ENCODE measurements around the gene FAM151A.

Gene FAM151A

DNA sequence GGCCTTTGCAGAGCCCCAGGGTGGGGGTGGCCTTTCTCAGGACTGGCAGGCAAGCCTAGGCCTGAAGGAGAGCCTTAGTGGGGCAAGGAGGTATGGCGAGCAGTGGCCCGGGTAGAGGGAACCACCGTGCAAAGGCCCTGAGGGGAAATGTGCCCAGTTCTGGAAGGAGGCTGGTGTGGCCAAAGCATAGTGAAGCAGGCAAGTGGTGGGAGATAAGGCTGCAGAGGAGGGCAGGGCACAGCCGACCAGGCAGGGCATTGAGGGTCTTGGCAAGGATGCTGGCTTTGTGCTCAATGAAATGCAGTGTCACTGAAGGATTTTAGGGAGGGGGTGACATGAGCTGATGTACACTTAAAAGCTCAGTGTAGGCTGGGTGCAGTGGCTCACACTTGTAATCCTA, 41.0 kb upstream of the FAM151A start:
- no peak overlapping the region for H3K4me3 ChIP-seq (ENCODE audit: low read depth, low read length)
- TF ChIP-seq, protein P1, sequence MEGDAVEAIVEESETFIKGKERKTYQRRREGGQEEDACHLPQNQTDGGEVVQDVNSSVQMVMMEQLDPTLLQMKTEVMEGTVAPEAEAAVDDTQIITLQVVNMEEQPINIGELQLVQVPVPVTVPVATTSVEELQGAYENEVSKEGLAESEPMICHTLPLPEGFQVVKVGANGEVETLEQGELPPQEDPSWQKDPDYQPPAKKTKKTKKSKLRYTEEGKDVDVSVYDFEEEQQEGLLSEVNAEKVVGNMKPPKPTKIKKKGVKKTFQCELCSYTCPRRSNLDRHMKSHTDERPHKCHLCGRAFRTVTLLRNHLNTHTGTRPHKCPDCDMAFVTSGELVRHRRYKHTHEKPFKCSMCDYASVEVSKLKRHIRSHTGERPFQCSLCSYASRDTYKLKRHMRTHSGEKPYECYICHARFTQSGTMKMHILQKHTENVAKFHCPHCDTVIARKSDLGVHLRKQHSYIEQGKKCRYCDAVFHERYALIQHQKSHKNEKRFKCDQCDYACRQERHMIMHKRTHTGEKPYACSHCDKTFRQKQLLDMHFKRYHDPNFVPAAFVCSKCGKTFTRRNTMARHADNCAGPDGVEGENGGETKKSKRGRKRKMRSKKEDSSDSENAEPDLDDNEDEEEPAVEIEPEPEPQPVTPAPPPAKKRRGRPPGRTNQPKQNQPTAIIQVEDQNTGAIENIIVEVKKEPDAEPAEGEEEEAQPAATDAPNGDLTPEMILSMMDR (IDR thresholded peaks at IDR 0.05; ENCODE audit: low read depth, low read length, missing control alignments): no peak
- DNase-seq (ENCODE audit: low read depth): no peak

GRCh38 chr1:54663725-54664124, 40.4 kb upstream of the FAM151A start:
- TF ChIP-seq, protein P1 (IDR thresholded peaks at IDR 0.05; ENCODE audit: low read depth, low read length, missing control alignments): no peak

DNA sequence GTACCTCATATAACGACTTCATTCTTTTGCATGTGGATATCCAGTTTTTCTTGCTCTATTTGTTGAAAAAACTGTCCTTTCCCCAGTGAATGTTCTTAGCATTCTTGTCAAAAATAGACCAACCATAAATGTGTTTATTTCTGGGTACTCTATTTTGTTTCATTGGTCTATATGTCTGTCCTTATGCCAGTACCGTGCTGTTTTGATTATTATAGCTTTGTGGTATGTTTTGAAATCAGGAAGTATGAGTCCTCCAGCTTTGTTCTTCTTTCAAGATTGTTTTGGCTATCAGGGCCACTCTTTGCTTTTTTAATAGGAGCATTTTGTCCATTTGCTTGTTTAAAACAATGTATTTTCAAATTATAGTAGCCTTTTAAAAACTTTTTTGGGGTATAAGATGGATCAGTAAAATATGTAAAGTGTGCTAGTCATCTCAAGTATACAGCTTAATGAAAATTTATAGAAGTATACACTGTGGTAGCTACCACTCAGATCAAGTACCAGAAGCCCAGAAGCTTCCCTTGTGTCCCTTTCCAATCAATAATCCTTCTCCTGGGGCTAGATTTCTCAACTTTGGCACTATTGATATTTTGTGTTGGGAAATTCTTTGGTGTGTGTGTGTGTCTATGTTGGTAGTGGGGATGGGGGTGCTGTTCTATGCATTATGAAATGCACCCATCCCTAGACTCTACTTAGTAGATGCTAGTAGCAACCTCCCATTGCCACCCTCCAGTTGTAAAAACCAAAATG, 35.0 kb upstream of the FAM151A start:
- TF ChIP-seq, protein P1 (IDR thresholded peaks at IDR 0.05; ENCODE audit: low read depth, low read length, missing control alignments): no peak
- DNase-seq (ENCODE audit: low read depth): no peak
- no peak overlapping the region for H3K4me3 ChIP-seq (ENCODE audit: low read depth, low read length)

More at GRCh38 chr1:54663725-54664124, 40.4 kb upstream of the FAM151A start:
- DNase-seq (ENCODE audit: low read depth): no peak
- no peak overlapping the region for H3K4me3 ChIP-seq (ENCODE audit: low read depth, low read length)

GRCh38 chr1:54653036-54653435, 29.7 kb upstream of the FAM151A start:
- no peak overlapping the region for H3K4me3 ChIP-seq (ENCODE audit: low read depth, low read length)
- TF ChIP-seq, protein P1 (IDR thresholded peaks at IDR 0.05; ENCODE audit: low read depth, low read length, missing control alignments): no peak
- no peak for DNase-seq (ENCODE audit: low read depth)

DNA sequence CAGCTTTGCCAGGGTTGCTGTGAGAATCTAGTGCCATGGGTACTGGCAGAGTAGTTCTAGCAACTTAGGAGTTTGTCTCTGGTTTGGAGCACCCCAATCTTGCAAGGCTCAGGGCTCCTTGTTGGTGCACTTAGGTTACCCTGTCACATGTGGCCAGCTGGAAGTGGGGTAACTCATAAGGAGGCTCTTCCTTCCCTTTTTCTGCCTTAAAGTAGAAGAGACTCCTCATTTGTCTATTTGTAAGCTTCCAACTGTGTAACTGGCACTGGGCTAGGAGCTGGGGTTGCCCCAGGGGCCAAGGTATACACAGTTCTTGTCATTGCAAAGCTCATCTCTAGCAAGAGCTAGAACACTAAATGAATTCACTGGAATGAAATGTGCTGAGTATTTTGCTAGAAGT, 28.8 kb upstream of the FAM151A start:
- DNase-seq (ENCODE audit: low read depth): no peak
- TF ChIP-seq, protein P1 (IDR thresholded peaks at IDR 0.05; ENCODE audit: low read depth, low read length, missing control alignments): no peak

GRCh38 chr1:54651608-54652007, 28.3 kb upstream of the FAM151A start:
- TF ChIP-seq, protein P1 (IDR thresholded peaks at IDR 0.05; ENCODE audit: low read depth, low read length, missing control alignments): no peak
- DNase-seq (ENCODE audit: low read depth): no peak

More for the DNA sequence above, 28.8 kb upstream of the FAM151A start:
- no peak overlapping the region for H3K4me3 ChIP-seq (ENCODE audit: low read depth, low read length)

DNA sequence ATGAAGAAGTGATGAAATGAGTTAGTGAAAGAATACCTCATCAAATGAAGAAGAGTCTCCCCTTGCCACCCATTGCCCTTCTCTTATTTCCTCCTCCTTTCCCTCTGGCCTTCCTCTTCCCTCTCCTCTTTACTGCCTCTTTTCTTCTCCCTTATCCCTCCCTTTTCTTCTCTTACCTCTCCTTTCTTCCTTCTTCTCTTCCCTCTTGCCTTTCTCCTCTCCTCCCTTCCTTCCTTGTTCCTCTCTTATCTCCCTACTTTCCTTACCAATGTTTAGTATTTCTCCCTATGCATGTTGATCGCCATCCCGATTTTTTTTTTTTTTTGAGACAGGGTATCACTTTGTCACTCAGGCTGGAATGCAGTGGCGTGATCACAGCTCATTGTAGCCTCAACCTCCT, 27.1 kb upstream of the FAM151A start:
- TF ChIP-seq, protein P1 (IDR thresholded peaks at IDR 0.05; ENCODE audit: low read depth, low read length, missing control alignments): no peak
- H3K4me3 ChIP-seq (ENCODE audit: low read depth, low read length): no peak overlapping the region
- DNase-seq (ENCODE audit: low read depth): no peak

More at GRCh38 chr1:54651608-54652007, 28.3 kb upstream of the FAM151A start:
- no peak overlapping the region for H3K4me3 ChIP-seq (ENCODE audit: low read depth, low read length)
